GM23338 (cell line): Measurements from ENCODE around the gene SMURF1.

Experiments
- CREB1 ChIP-seq: fragments of 250-450 bp; sonication (Bioruptor Pico); IDR thresholded peaks from 2 replicates; pipeline ENCODE4 v1.5.0; 2020; ENCODE audit warnings: low read depth, mild to moderate bottlenecking, moderate library complexity
- CTCF ChIP-seq, 2 experiments: fragments of 200-600 bp in 1 of 2; sonication (generic) in 1 of 2; conservative IDR thresholded peaks; 2 replicates each; pipeline versions ENCODE4 v1.5.1 to v1.6.1; 2016 to 2017; ENCODE audit warnings: antibody characterized with exemption in 2 of 2, low read depth in 2 of 2, mild to moderate bottlenecking in 2 of 2, moderate library complexity in 1 of 2
- EZH2 ChIP-seq: fragments of 200-600 bp; sonication (generic); IDR thresholded peaks from one replicate; pipeline ENCODE4 v1.8.0; 2017; ENCODE audit warnings: antibody characterized with exemption, mild to moderate bottlenecking, low read depth; ENCODE audit not compliant: unreplicated experiment
- EZH2phosphoT487 ChIP-seq: fragments of 200-600 bp; sonication (generic); IDR thresholded peaks from one replicate; pipeline ENCODE4 v1.8.1; 2018; ENCODE audit warnings: antibody characterized with exemption; ENCODE audit not compliant: unreplicated experiment
- JUNB ChIP-seq: IDR thresholded peaks from one replicate; pipeline ENCODE4 v1.6.1; 2016; ENCODE audit warnings: antibody characterized with exemption; ENCODE audit not compliant: unreplicated experiment
- POLR2AphosphoS5 ChIP-seq: IDR thresholded peaks from 2 replicates; pipeline ENCODE4 v1.6.1; 2016; ENCODE audit warnings: antibody characterized with exemption, low read depth
- REST ChIP-seq: IDR thresholded peaks from one replicate; pipeline ENCODE4 v1.6.1; 2018; ENCODE audit warnings: antibody characterized with exemption; ENCODE audit not compliant: unreplicated experiment
- ZNF462 ChIP-seq: fragments of 250-450 bp; sonication (Bioruptor Pico); IDR thresholded peaks from 2 replicates; pipeline ENCODE4 v1.5.0; 2020; ENCODE audit warnings: mild to moderate bottlenecking, moderate library complexity

GRCh38 chr7:99004216-99004615, 139.7 kb downstream of the SMURF1 start:
- TF ChIP-seq EZH2phosphoT487 (no peak), CTCF (conservative IDR thresholded peaks at IDR 0.05; ENCODE audit: low read depth in 2 of 2) (no peak), EZH2 (no peak), JUNB (no peak), POLR2AphosphoS5 (no peak), REST (no peak), CREB1 (CRISPR knock-in tag) (no peak), ZNF462 (CRISPR knock-in tag) (no peak)
